Osteoblast (primary cell): ENCODE results near the gene MEF2C. TPM values are rescaled to one million over a fixed set of nuclear protein-coding genes. Genes with fewer than 3 reads are reported as not detected.

Experiments used
- DNase-seq: peaks from one replicate; pipeline ENCODE4 v3.0.0; 2011; ENCODE audit warnings: low spot score, mixed read lengths; ENCODE audit not compliant: insufficient read length; ENCODE audit errors: missing footprints
- H2AFZ ChIP-seq: 2 replicates; pipeline ENCODE4 v1.6.0; 2011; ENCODE audit warnings: mild to moderate bottlenecking, low read length
- H3K27ac ChIP-seq: 2 replicates; pipeline ENCODE4 v1.5.1; 2011; ENCODE audit warnings: mild to moderate bottlenecking, low read depth, low read length, moderate library complexity
- H3K27me3 ChIP-seq: 2 replicates; pipeline ENCODE4 v1.6.0; 2012; ENCODE audit warnings: mild to moderate bottlenecking, control low read depth, inconsistent platforms, low read length, moderate library complexity; ENCODE audit not compliant: insufficient read depth
- H3K36me3 ChIP-seq: 2 replicates; pipeline ENCODE4 v1.5.1; 2011; ENCODE audit warnings: mild to moderate bottlenecking, low read length, control low read depth, moderate library complexity; ENCODE audit not compliant: insufficient read depth
- H3K4me1 ChIP-seq: 2 replicates; pipeline ENCODE4 v1.5.1; 2011; ENCODE audit warnings: mild to moderate bottlenecking, low read length, control low read depth, moderate library complexity; ENCODE audit not compliant: insufficient read depth
- H3K4me2 ChIP-seq: 2 replicates; pipeline ENCODE4 v1.6.0; 2011; ENCODE audit warnings: mild to moderate bottlenecking, low read length; ENCODE audit not compliant: insufficient read depth
- H3K4me3 ChIP-seq: fragments of 200-600 bp; sonication (generic); 3 replicates; pipeline ENCODE4 v1.5.1; 2012; ENCODE audit warnings: mild to moderate bottlenecking, low read length, inconsistent platforms; ENCODE audit not compliant: insufficient read depth
- H3K79me2 ChIP-seq: 2 replicates; pipeline ENCODE4 v1.6.0; 2012; ENCODE audit warnings: mild to moderate bottlenecking, low read length, control low read depth, inconsistent platforms; ENCODE audit not compliant: insufficient read depth
- H3K9me3 ChIP-seq: 2 replicates; pipeline ENCODE4 v1.5.1; 2011; ENCODE audit warnings: low read depth, low read length, control low read depth
- H4K20me1 ChIP-seq: 2 replicates; pipeline ENCODE4 v1.6.0; 2012; ENCODE audit warnings: mild to moderate bottlenecking, low read length, control low read depth; ENCODE audit not compliant: insufficient read depth
- CTCF ChIP-seq: IDR thresholded peaks from 2 replicates; pipeline ENCODE4 v1.5.1; 2011; ENCODE audit warnings: mild to moderate bottlenecking, low read depth, low read length, moderate library complexity; ENCODE audit errors: extremely low read depth
- total RNA-seq: library from RNA; depleted of rRNA; stranded (reverse); fragments of >200 nt; gene quantifications from 2 replicates; pipeline ENCODE4 v1.2.3, GENCODE V29; 2012

Gene MEF2C
- total RNA-seq, 1 donor: 13.4 TPM

- no peaks in the 10 kb centered on the region for H3K27me3 ChIP-seq
- H3K79me2 ChIP-seq: peaks cover 3% of the 10 kb centered on the region
- DNase-seq: peak; percentile 19
- peak overlapping the region; percentile 64 for H3K4me2 ChIP-seq
- no peak for TF ChIP-seq CTCF
- H3K36me3 ChIP-seq: no peaks in the 10 kb centered on the region
- H4K20me1 ChIP-seq: no peaks in the 10 kb centered on the region
- H3K4me3 ChIP-seq: peak overlapping the region; percentile 40
- H2AFZ ChIP-seq: peak overlapping the region; percentile 56
- H3K9me3 ChIP-seq: no peaks in the 10 kb centered on the region
- peaks cover 30% of the 10 kb centered on the region for H3K4me1 ChIP-seq
- peak overlapping the region; percentile 74 for H3K27ac ChIP-seq
Observed at GRCh38 chr5:88826646-88827585, 56.1 kb downstream of the MEF2C start.

- H3K4me2 ChIP-seq: peak overlapping the region; percentile 55
- no peak overlapping the region for H2AFZ ChIP-seq
Observed at GRCh38 chr5:88825584-88826315, 57.2 kb downstream of the MEF2C start.

GRCh38 chr5:88824892-88825583 is 57.9 kb downstream of the MEF2C start:
- Histone ChIP-seq H3K4me1 (peaks cover 30% of the 10 kb centered on the region), H3K4me2 (peak overlapping the region; percentile 63), H3K9me3 (no peaks in the 10 kb centered on the region), H3K27ac (peak overlapping the region; percentile 21), H3K27me3 (no peaks in the 10 kb centered on the region), H4K20me1 (no peaks in the 10 kb centered on the region), H3K79me2 (peaks cover 3% of the 10 kb centered on the region), H2AFZ (no peak overlapping the region), H3K4me3 (peak overlapping the region; percentile 18), H3K36me3 (no peaks in the 10 kb centered on the region)
- no peak for DNase-seq
- no peak for TF ChIP-seq CTCF

More at GRCh38 chr5:88825584-88826315, 57.2 kb downstream of the MEF2C start:
- no peak for DNase-seq
- H3K4me1 ChIP-seq: peaks cover 30% of the 10 kb centered on the region
- H3K9me3 ChIP-seq: no peaks in the 10 kb centered on the region
- peak overlapping the region; percentile 3 for H3K4me3 ChIP-seq
- TF ChIP-seq CTCF: no peak
- no peaks in the 10 kb centered on the region for H3K36me3 ChIP-seq
- no peaks in the 10 kb centered on the region for H4K20me1 ChIP-seq
- H3K27ac ChIP-seq: peak overlapping the region; percentile 74
- no peaks in the 10 kb centered on the region for H3K27me3 ChIP-seq
- peaks cover 3% of the 10 kb centered on the region for H3K79me2 ChIP-seq
